A204.1 (cell line): ENCODE results near the gene RBMX.
"Not testable (repeated sequence)": the region's sequence is repeated elsewhere in the genome, so short reads cannot be mapped to it uniquely, and the experiment has no call there.

Source experiments
- FAIRE-seq: peaks from 2 replicates; lab custom pipeline; 2012; peaks lifted over from hg19 to GRCh38; lab: Jason Lieb, UNC

The RBMX gene

GRCh38 chrX:136878423-136878822, 2.1 kb downstream of the RBMX start:
- no peak for FAIRE-seq

GRCh38 chrX:136874114-136874513, 6.4 kb downstream of the RBMX start:
- FAIRE-seq = not testable (repeated sequence)

- FAIRE-seq = not testable (repeated sequence)
Measured at GRCh38 chrX:136873210-136873609, 7.3 kb downstream of the RBMX start.

GRCh38 chrX:136872091-136872700, 8.3 kb downstream of the RBMX start:
- FAIRE-seq = no peak

- FAIRE-seq = no peak
Measured at GRCh38 chrX:136870064-136870463, 10.5 kb downstream of the RBMX start.

GRCh38 chrX:136868283-136869055, 12.1 kb downstream of the RBMX start:
- FAIRE-seq = no peak

GRCh38 chrX:136867518-136867917, 13.0 kb downstream of the RBMX start:
- FAIRE-seq = no peak

- FAIRE-seq = no peak
Measured at GRCh38 chrX:136867096-136867491, 13.4 kb downstream of the RBMX start.

GRCh38 chrX:136866337-136867095, 14.0 kb downstream of the RBMX start:
- no peak for FAIRE-seq

- no peak for FAIRE-seq
Measured at GRCh38 chrX:136865270-136866158, 15.0 kb downstream of the RBMX start.

GRCh38 chrX:136863826-136864225, 16.7 kb downstream of the RBMX start:
- no peak for FAIRE-seq

- no peak for FAIRE-seq
Measured at GRCh38 chrX:136862546-136862945, 18.0 kb downstream of the RBMX start.

GRCh38 chrX:136861877-136862276, 18.6 kb downstream of the RBMX start:
- no peak for FAIRE-seq

- FAIRE-seq = no peak
Measured at GRCh38 chrX:136858007-136858756, 22.3 kb downstream of the RBMX start.

GRCh38 chrX:136856551-136856950, 24.0 kb downstream of the RBMX start:
- no peak for FAIRE-seq

GRCh38 chrX:136856050-136856449, 24.5 kb downstream of the RBMX start:
- FAIRE-seq = no peak

GRCh38 chrX:136851526-136851925, 29.0 kb downstream of the RBMX start:
- no peak for FAIRE-seq

- no peak for FAIRE-seq
Measured at GRCh38 chrX:136850441-136851175, 29.9 kb downstream of the RBMX start.

GRCh38 chrX:136849395-136849794, 31.1 kb downstream of the RBMX start:
- no peak for FAIRE-seq

- FAIRE-seq = no peak
Measured at GRCh38 chrX:136847874-136848273, 32.7 kb downstream of the RBMX start.

GRCh38 chrX:136839196-136839595, 41.3 kb downstream of the RBMX start:
- FAIRE-seq = no peak
